Measurements from ENCODE around the gene ACBD7. TPM values are rescaled to one million over a fixed set of nuclear protein-coding genes. Genes with fewer than 3 reads are reported as not detected.

Gene ACBD7
- total RNA-seq, 4 donors from 2014 or later = 0.37 to 12.2 TPM; not detected in 2

- no peaks in the 10 kb centered on the region for H3K27me3 ChIP-seq
- no peak for DNase-seq
- TF ChIP-seq CTCF (IDR thresholded peaks at IDR 0.05) (no peak), POLR2A (IDR thresholded peaks at IDR 0.05) (no peak)
- intact Hi-C loops (cut with DNase I; ENCODE audit: low total_unique reads) = no loop called here
- no peaks in the 10 kb centered on the region for H3K4me1 ChIP-seq
- H3K36me3 ChIP-seq = no peaks in the 10 kb centered on the region
- no peak overlapping the region for H3K27ac ChIP-seq
- H3K4me3 ChIP-seq = no peak overlapping the region
- no peaks in the 10 kb centered on the region for H3K9me3 ChIP-seq
Measured at GRCh38 chr10:15035385-15036301, 52.9 kb downstream of the ACBD7 start.

- Histone ChIP-seq H3K27me3 (no peaks in the 10 kb centered on the region), H3K9me3 (no peaks in the 10 kb centered on the region), H3K4me3 (no peak overlapping the region), H3K36me3 (no peaks in the 10 kb centered on the region), H3K27ac (no peak overlapping the region), H3K4me1 (no peaks in the 10 kb centered on the region)
- no peak for DNase-seq
- intact Hi-C loops (cut with DNase I; ENCODE audit: low total_unique reads) = no loop called here
- TF ChIP-seq POLR2A (IDR thresholded peaks at IDR 0.05) = no peak
- no peak for TF ChIP-seq CTCF (IDR thresholded peaks at IDR 0.05)
Measured at GRCh38 chr10:15027741-15028140, 60.8 kb downstream of the ACBD7 start.

Other genes starting within 250 kb of the ACBD7 start
- gene SUV39H2, start 209.9 kb downstream of the ACBD7 start, total RNA-seq = 10 to 100 TPM in 2 of 4 donors, 1 to 10 TPM in 2; 7.4 to 41.5 (median 12.2) TPM
- 10 to 100 TPM; 10.5 to 22.6 (median 16.6) TPM for gene DCLRE1C, start 134.7 kb downstream of the ACBD7 start, total RNA-seq
- gene MEIG1, start 129.4 kb downstream of the ACBD7 start, total RNA-seq = not detected
- 1 to 10 TPM in 1 of 4 donors, not detected in 3; 2.2 TPM for gene OLAH, start 44.8 kb downstream of the ACBD7 start, total RNA-seq
- gene RPP38, start 8.6 kb upstream of the ACBD7 start, total RNA-seq = 10 to 100 TPM in 2 of 4 donors, 1 to 10 TPM in 1, under 1 TPM in 1; 0.29 to 17.4 (median 9.2) TPM
- 10 to 100 TPM in 3 of 4 donors, 1 to 10 TPM in 1; 7.4 to 42.7 (median 35.5) TPM for gene NMT2, start 79.9 kb upstream of the ACBD7 start, total RNA-seq

All from uterus (tissue), 4 donors.